Kasumi-1 (cell line): ENCODE data around the gene CA10.

Experiments
- DNase-seq, 2 experiments: peaks; one replicate each; lab custom pipeline; 2025; lab: John Stamatoyannopoulos, UW

Gene CA10

DNA sequence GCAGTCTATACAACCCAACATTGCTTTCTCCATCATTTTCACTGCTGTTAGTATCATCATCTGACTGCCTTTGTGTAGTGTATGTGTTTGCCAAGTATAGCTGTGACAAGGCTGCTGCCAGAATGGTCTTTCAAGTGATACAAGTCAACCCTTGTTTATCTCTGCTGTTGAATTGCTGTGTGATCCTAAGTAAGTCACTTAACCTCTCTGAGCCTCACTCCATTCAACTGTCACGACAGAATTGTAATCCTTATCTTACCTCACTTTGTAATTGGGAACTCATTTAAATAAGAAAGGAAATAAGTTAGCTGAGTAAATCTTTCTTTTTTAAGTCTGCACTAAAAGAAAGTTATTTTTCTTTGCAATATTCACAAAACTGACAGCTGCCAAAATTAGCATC lies 340.6 kb downstream of the CA10 start:
- no peak for DNase-seq

GRCh38 chr17:51817117-51817516 lies 341.4 kb downstream of the CA10 start:
- DNase-seq = no peak

DNA sequence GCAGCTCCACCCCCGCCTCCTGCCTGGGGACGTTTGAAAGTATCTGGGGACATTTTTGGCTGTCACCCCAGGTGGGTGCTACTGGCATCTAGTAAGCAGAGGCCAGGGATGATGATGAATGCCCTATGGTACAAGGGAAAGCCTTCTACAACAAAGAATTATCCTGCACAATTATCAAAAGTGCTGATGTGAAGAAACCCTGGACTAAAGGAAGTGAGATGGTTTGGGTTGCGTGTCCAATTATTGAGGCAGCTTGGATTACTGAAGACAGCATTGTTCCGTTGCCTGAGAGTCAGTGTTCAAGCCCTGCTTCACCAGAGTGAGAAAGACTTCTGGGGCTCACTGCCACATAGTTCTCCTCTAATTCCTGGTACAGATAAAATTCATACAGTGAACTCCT lies 343.4 kb downstream of the CA10 start:
- DNase-seq = no peak

- no peak for DNase-seq
Measured at GRCh38 chr17:51814521-51814920, 344.0 kb downstream of the CA10 start.

DNA sequence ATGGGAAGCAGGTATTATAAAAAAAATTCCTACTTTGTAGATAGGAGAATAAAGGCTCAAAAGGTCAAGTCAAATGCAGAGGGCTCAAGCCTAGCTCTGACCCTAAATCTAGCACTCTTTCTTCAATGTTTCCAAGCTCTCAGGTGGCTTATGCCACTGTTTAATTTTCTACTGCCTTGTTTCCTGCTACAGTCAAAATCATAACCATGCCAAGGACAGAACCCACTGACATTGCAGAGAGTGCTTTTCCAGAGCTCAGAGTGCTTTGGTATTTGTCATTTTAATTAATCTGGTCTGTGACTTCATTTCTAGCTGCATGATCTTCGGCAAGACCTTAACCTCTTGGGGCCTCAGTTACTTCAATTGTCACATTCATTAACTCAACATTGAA lies 344.7 kb downstream of the CA10 start:
- no peak for DNase-seq

DNA sequence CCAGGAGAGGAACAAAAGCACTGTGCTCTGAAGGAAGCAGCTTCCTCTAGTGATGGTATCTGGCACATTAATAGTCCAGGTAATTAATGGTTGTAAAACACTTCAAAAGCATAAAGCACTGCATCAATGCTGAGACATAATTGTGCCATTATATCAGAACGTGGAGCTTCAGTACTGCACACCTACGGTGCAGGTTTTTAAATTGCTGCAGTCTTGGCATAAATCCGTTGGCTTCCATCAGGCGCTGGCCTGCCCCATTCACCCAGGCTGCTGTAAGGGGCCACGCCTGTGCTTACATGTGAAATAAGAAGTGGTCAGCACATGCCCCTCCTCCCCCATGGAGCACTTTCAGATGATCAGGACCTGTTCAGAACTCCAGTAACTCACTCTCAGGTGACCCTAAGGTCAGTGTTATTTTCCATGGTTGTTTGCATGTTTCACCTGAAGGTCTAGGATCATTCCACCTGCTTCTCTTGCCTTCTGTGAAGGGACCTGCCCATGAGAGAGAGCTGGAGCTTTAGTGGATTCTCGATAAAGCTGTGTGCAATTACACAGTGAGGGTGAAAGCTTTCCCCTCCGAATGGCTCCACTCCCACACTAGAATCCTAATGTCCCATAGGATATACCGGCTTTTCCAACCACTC lies 345.3 kb downstream of the CA10 start:
- no peak for DNase-seq

DNA sequence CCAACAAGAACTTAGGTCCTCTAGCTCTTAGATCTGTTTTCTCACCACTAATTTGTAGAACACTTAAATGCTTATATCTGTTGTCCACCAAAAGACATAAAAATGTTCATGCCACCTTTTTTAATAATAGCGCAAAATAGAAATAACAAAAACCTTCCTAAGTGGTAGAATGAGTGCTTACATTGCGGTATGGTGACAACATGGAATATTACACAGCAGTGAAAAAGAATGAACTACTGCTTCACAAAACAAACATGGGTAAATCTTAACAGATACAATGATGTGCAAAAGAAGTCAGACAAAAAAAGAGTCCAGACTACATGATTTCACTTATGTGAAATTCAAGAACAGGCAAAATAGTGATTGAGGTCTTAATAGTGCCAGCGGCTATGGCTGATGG lies 351.1 kb downstream of the CA10 start:
- no peak for DNase-seq

GRCh38 chr17:51805765-51806164 lies 352.7 kb downstream of the CA10 start:
- no peak for DNase-seq

DNA sequence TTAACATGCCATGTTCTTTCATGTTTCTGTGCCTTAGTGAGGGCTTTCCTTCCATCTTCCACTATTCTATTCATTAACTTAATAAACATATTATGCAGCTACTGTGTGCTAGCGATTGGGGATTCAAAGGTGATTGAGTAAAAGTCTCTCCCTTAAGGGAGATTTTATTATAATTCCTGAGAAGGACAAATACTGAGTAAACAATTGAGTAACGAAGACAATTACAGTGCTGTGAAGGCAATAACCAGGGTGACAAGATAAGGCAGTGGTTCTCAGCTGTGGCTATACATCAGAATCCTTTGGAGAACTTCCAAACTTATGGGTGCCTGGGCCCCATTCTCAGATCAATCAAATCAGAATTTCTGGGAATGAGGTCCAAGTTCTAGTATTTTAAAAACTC lies 353.3 kb downstream of the CA10 start:
- no peak for DNase-seq

GRCh38 chr17:51803161-51803560 lies 355.4 kb downstream of the CA10 start:
- no peak for DNase-seq

DNA sequence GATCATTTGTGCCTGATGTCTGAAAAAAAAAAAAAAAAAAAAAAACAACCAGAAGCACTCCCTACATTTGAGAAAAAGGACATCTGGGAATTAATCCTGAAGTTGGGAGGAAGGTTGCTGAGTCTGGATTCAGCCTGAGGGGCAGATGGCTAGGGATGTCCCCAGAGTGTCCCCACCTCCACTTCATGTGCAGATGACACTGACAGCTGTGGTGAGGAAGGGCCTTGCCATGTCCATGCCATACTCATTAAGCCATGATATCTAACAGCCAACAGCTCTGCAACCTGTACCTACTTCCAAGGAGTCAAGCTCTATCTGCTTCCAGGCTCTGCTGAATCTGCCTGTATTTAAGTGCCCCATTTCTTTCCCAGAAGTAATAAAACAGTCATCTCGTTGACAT lies 356.0 kb downstream of the CA10 start:
- DNase-seq = no peak

DNA sequence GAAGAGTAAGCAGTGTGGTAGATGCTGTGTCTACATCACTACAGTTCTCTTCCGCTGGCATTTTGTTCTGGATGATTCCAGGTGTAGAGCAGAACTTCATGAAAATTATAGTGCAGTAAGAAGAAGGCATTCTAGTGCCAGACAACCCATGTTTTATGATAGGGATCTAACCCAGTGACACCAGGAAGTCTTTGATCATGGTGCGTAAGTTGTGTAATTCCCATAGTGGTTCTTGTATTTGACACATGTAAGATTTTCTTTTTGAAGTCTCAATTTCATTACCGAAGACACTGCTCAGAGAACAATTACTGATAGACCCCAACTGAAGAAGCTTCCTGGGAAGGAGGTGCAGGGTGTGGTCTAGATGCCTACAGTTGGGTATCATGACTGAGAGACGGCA lies 356.9 kb downstream of the CA10 start:
- no peak for DNase-seq

- DNase-seq = no peak
Measured at GRCh38 chr17:51799981-51800380, 358.5 kb downstream of the CA10 start.

DNA sequence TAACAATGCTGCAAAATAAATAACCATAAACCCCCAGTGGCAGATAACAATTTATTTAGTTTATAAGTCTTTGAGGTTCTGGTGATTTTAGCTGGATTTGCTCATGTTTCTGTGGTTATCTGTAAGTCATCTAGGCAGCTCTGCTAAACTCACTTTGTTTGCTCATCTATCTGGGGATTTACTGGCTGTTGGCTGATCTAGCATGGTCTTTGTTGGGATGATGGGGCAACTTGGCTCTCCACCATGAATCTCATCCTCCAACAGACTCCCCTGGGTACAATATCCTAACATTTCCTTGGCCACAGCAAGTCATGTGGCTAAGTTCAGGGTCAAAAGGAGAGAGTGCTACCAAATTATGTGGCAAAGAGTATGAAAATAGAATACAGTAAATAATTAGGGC lies 359.3 kb downstream of the CA10 start:
- DNase-seq = no peak

GRCh38 chr17:51797150-51797549 lies 361.4 kb downstream of the CA10 start:
- no peak for DNase-seq

DNA sequence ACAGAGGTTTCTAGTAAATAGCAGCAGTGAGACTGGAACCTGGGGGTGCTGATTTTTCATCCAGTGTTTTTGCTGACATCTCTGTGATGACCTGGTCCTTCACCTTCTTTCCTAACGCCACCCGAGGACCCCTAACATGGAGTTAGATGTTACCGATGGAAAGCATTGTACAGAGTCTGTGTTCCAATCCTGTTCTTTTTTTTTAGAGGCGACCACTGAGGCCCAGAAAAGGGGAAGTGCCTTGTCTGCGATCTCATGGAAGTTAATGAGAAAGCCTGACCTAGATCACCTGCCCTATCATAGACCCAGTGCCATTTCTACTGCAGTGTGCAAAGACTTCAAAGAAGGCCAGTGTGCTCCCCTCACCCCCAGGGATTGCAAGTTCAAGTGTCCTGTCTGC lies 362.5 kb downstream of the CA10 start:
- no peak for DNase-seq

GRCh38 chr17:51795401-51795800 lies 363.1 kb downstream of the CA10 start:
- DNase-seq = no peak

DNA sequence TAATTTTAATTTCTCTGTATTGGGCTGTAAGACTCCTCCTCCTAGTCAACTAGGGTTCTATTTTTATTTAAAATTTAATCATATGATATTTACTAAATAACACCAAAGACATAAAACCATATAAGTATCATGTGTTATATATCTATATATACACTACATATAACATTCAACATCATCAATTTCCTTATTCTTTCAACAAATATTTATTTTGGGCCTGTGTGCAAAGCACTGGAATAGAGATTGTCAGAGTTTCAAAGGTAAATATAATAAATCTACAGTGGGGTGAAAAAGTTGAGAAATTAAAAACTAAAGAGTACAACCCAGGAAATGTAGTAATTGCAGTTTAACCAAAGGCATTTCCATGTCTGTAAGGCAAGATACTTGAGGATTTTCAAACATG lies 364.0 kb downstream of the CA10 start:
- DNase-seq = no peak

- no peak for DNase-seq
Measured at GRCh38 chr17:51793686-51794085, 364.8 kb downstream of the CA10 start.

GRCh38 chr17:51778842-51779241 lies 379.7 kb downstream of the CA10 start:
- DNase-seq = no peak

- no peak for DNase-seq
Measured at GRCh38 chr17:51770027-51770759, 388.3 kb downstream of the CA10 start.

GRCh38 chr17:51769231-51769630 lies 389.3 kb downstream of the CA10 start:
- DNase-seq = no peak

- no peak for DNase-seq
Measured at GRCh38 chr17:51768706-51769105, 389.8 kb downstream of the CA10 start.

- no peak for DNase-seq
Measured at GRCh38 chr17:51767287-51767686, 391.2 kb downstream of the CA10 start.
